ENCODE results near the gene TBC1D20.

- TF ChIP-seq, protein P1, sequence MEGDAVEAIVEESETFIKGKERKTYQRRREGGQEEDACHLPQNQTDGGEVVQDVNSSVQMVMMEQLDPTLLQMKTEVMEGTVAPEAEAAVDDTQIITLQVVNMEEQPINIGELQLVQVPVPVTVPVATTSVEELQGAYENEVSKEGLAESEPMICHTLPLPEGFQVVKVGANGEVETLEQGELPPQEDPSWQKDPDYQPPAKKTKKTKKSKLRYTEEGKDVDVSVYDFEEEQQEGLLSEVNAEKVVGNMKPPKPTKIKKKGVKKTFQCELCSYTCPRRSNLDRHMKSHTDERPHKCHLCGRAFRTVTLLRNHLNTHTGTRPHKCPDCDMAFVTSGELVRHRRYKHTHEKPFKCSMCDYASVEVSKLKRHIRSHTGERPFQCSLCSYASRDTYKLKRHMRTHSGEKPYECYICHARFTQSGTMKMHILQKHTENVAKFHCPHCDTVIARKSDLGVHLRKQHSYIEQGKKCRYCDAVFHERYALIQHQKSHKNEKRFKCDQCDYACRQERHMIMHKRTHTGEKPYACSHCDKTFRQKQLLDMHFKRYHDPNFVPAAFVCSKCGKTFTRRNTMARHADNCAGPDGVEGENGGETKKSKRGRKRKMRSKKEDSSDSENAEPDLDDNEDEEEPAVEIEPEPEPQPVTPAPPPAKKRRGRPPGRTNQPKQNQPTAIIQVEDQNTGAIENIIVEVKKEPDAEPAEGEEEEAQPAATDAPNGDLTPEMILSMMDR (conservative IDR thresholded peaks at IDR 0.05), result no peak
- TF ChIP-seq EZH2 (IDR thresholded peaks at IDR 0.05; ENCODE audit: low read depth), result no peak
These were observed 54.1 kb downstream of the TBC1D20 start, which contains the start of gene RBCK1 for GRCh38 chr20:407953-408842.
